NCI-H1417 (cell line): Measurements from ENCODE around the gene TMTC2.
"Not testable (repeated sequence)": the region's sequence is repeated elsewhere in the genome, so short reads cannot be mapped to it uniquely, and the experiment has no call there.

Experiments
- DNase-seq, 3 experiments: peaks; one replicate each; lab custom pipeline; 2025; lab: John Stamatoyannopoulos, UW

TMTC2 gene

GRCh38 chr12:82788594-82788993 lies 101.9 kb downstream of the TMTC2 start:
- no peak for DNase-seq

- no peak for DNase-seq
Observed at GRCh38 chr12:82789674-82790073, 103.0 kb downstream of the TMTC2 start.

GRCh38 chr12:82793751-82794281 lies 107.1 kb downstream of the TMTC2 start:
- DNase-seq, result peak in 1 of 3 experiments; percentile 20

- DNase-seq, result no peak
Observed at GRCh38 chr12:82797480-82797879, 110.8 kb downstream of the TMTC2 start.

GRCh38 chr12:82800185-82800584 lies 113.5 kb downstream of the TMTC2 start:
- peak in 1 of 3 experiments; percentile 16 for DNase-seq

GRCh38 chr12:82801951-82802610 lies 115.4 kb downstream of the TMTC2 start:
- no peak for DNase-seq

- DNase-seq, result peak in 2 of 3 experiments; percentile 13 to 58
Observed at GRCh38 chr12:82803201-82803600, 116.5 kb downstream of the TMTC2 start.

GRCh38 chr12:82804601-82805000 lies 117.9 kb downstream of the TMTC2 start:
- DNase-seq, result no peak

- not testable (repeated sequence) for DNase-seq
Observed at GRCh38 chr12:82805004-82805403, 118.3 kb downstream of the TMTC2 start.

GRCh38 chr12:82805812-82806497 lies 119.2 kb downstream of the TMTC2 start:
- DNase-seq, result no peak

- peak in 1 of 3 experiments; percentile 32 for DNase-seq
Observed at GRCh38 chr12:82807132-82807737, 120.5 kb downstream of the TMTC2 start.

- DNase-seq, result no peak
Observed at GRCh38 chr12:82810568-82810967, 123.9 kb downstream of the TMTC2 start.

GRCh38 chr12:82817368-82817767 lies 130.7 kb downstream of the TMTC2 start:
- DNase-seq, result no peak

GRCh38 chr12:82818271-82819035 lies 131.7 kb downstream of the TMTC2 start:
- DNase-seq, result no peak

GRCh38 chr12:82826505-82826904 lies 139.8 kb downstream of the TMTC2 start:
- DNase-seq, result no peak

- DNase-seq, result no peak
Observed at GRCh38 chr12:82832096-82832495, 145.4 kb downstream of the TMTC2 start.

- no peak for DNase-seq
Observed at GRCh38 chr12:82832981-82833380, 146.3 kb downstream of the TMTC2 start.

GRCh38 chr12:82833481-82833880 lies 146.8 kb downstream of the TMTC2 start:
- DNase-seq, result no peak

GRCh38 chr12:82835217-82835616 lies 148.5 kb downstream of the TMTC2 start:
- no peak for DNase-seq

- no peak for DNase-seq
Observed at GRCh38 chr12:82838131-82838551, 151.4 kb downstream of the TMTC2 start.

- no peak for DNase-seq
Observed at GRCh38 chr12:82838827-82839226, 152.1 kb downstream of the TMTC2 start.

GRCh38 chr12:82839796-82840195 lies 153.1 kb downstream of the TMTC2 start:
- no peak for DNase-seq
